ENCODE measurements around the gene POLR2E.

DNA sequence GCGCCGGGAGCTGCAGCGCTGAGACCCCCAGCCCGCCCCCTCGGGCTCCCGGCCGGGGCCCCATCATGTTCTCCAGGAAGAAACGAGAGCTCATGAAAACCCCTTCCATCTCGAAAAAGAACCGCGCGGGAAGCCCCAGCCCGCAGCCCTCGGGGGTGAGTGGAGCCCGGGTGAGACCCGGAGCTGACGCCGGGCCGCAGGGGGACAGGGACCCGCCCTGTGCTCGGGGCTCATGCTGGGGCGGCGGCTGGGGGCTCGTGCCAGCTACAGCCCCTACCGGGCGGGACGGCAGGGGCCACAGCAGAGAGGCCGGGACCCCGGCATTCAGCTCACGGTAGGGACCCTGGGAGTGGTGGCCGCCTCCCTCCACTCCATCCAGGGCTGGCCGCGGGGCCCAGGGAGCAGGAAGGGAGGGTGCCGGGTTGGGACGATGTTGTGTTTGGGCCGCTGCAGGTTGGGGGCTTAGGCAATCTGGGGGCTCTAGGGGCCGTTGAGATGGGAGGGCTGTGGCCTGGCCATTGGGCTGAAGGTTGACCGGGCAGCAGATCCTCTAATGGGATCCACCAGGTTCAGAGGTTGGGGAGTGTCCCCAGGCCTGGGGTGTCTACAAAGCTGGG lies 27.7 kb downstream of the POLR2E start:
- TF ChIP-seq MAF1 (CRISPR knock-in tag; IDR thresholded peaks at IDR 0.05; ENCODE audit: borderline replicate concordance) (no peak), POLR2AphosphoS5 (IDR thresholded peaks at IDR 0.05; ENCODE audit: low read depth, low read length) (no peak), FOXA1 (IDR thresholded peaks at IDR 0.05) (no peak), FOXA1 (CRISPR knock-in tag; IDR thresholded peaks at IDR 0.05) (no peak), ELF1 (CRISPR knock-in tag; IDR thresholded peaks at IDR 0.05) (no peak)
- TF ChIP-seq, protein P1, sequence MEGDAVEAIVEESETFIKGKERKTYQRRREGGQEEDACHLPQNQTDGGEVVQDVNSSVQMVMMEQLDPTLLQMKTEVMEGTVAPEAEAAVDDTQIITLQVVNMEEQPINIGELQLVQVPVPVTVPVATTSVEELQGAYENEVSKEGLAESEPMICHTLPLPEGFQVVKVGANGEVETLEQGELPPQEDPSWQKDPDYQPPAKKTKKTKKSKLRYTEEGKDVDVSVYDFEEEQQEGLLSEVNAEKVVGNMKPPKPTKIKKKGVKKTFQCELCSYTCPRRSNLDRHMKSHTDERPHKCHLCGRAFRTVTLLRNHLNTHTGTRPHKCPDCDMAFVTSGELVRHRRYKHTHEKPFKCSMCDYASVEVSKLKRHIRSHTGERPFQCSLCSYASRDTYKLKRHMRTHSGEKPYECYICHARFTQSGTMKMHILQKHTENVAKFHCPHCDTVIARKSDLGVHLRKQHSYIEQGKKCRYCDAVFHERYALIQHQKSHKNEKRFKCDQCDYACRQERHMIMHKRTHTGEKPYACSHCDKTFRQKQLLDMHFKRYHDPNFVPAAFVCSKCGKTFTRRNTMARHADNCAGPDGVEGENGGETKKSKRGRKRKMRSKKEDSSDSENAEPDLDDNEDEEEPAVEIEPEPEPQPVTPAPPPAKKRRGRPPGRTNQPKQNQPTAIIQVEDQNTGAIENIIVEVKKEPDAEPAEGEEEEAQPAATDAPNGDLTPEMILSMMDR (CRISPR knock-in tag; IDR thresholded peaks at IDR 0.05), result no peak
- TF ChIP-seq, protein P2, sequence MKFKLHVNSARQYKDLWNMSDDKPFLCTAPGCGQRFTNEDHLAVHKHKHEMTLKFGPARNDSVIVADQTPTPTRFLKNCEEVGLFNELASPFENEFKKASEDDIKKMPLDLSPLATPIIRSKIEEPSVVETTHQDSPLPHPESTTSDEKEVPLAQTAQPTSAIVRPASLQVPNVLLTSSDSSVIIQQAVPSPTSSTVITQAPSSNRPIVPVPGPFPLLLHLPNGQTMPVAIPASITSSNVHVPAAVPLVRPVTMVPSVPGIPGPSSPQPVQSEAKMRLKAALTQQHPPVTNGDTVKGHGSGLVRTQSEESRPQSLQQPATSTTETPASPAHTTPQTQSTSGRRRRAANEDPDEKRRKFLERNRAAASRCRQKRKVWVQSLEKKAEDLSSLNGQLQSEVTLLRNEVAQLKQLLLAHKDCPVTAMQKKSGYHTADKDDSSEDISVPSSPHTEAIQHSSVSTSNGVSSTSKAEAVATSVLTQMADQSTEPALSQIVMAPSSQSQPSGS (CRISPR knock-in tag; IDR thresholded peaks at IDR 0.05), result no peak
- TF ChIP-seq, protein P3, sequence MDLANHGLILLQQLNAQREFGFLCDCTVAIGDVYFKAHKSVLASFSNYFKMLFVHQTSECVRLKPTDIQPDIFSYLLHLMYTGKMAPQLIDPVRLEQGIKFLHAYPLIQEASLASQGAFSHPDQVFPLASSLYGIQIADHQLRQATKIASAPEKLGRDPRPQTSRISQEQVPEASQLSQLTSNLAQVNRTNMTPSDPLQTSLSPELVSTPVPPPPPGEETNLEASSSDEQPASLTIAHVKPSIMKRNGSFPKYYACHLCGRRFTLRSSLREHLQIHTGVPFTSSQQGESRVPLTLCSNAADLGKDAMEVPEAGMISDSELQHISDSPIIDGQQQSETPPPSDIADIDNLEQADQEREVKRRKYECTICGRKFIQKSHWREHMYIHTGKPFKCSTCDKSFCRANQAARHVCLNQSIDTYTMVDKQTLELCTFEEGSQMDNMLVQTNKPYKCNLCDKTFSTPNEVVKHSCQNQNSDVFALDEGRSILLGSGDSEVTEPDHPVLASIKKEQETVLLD (CRISPR knock-in tag; IDR thresholded peaks at IDR 0.05; ENCODE audit: low read depth), result no peak
